NCI-H2227 (cell line): ENCODE measurements around the gene ARPC2.
A peak's percentile ranks its signal among the peaks of the same experiment; 100 is the strongest.
"Not testable (repeated sequence)": the region's sequence is repeated elsewhere in the genome, so short reads cannot be mapped to it uniquely, and the experiment has no call there.

ENCODE experiments used
- DNase-seq: peaks from one replicate; lab custom pipeline; 2025; ENCODE audit not compliant: unreplicated experiment; lab: John Stamatoyannopoulos, UW

Gene ARPC2

GRCh38 chr2:218216674-218217359, at the start of gene ARPC2:
Gene ARPC2, plus strand, starts transcription at chr2:218217189. Its CDS starts 282 bp downstream, at chr2:218217471.
- peak; percentile 98 for DNase-seq

GRCh38 chr2:218168016-218168415, 49.0 kb upstream of the ARPC2 start:
- no peak for DNase-seq

GRCh38 chr2:218168635-218169462, 48.1 kb upstream of the ARPC2 start:
- DNase-seq = peak; percentile 29

- no peak for DNase-seq
Observed at GRCh38 chr2:218169757-218170546, 47.0 kb upstream of the ARPC2 start.

- DNase-seq = not testable (repeated sequence)
Observed at GRCh38 chr2:218171744-218172143, 45.2 kb upstream of the ARPC2 start.

GRCh38 chr2:218172845-218173244, 44.1 kb upstream of the ARPC2 start:
- no peak for DNase-seq

GRCh38 chr2:218179782-218180181, 37.2 kb upstream of the ARPC2 start:
- no peak for DNase-seq

- no peak for DNase-seq
Observed at GRCh38 chr2:218180467-218181114, 36.4 kb upstream of the ARPC2 start.

GRCh38 chr2:218184331-218184730, 32.7 kb upstream of the ARPC2 start:
- DNase-seq = no peak

- DNase-seq = peak; percentile 77
Observed at GRCh38 chr2:218186355-218186766, 30.6 kb upstream of the ARPC2 start.

- DNase-seq = no peak
Observed at GRCh38 chr2:218186876-218187275, 30.1 kb upstream of the ARPC2 start.

- no peak for DNase-seq
Observed at GRCh38 chr2:218187296-218188015, 29.5 kb upstream of the ARPC2 start.

- DNase-seq = no peak
Observed at GRCh38 chr2:218188528-218188927, 28.5 kb upstream of the ARPC2 start.

- no peak for DNase-seq
Observed at GRCh38 chr2:218192902-218193430, 24.0 kb upstream of the ARPC2 start.

- DNase-seq = no peak
Observed at GRCh38 chr2:218193701-218194100, 23.3 kb upstream of the ARPC2 start.

GRCh38 chr2:218194880-218195279, 22.1 kb upstream of the ARPC2 start:
- DNase-seq = no peak

- no peak for DNase-seq
Observed at GRCh38 chr2:218196974-218197373, 20.0 kb upstream of the ARPC2 start.

- no peak for DNase-seq
Observed at GRCh38 chr2:218202266-218202665, 14.7 kb upstream of the ARPC2 start.

GRCh38 chr2:218209078-218209477, 7.9 kb upstream of the ARPC2 start:
- no peak for DNase-seq

GRCh38 chr2:218214116-218214515, 2.9 kb upstream of the ARPC2 start:
- no peak for DNase-seq
